IMR-90 (cell line): ENCODE results near the gene ZNF385B. TPM values are rescaled to one million over a fixed set of nuclear protein-coding genes. Genes with fewer than 3 reads are reported as not detected.

Source experiments
- ATAC-seq: fragments of 200-7000 bp; cut with Tn5 transposase; 2 replicates; pipeline ENCODE4 v1.9.1; 2020; ENCODE audit warnings: low read depth, mild to moderate bottlenecking, moderate library complexity
- BruUV-seq: library from RNA; stranded (reverse); fragments of 400-500 nt; replicated peaks from 2 replicates; lab custom pipeline; 2021; lab: Mats Ljungman, UMichigan
- CTCF ChIA-PET: fragments of 300-600 bp; formaldehyde crosslinking; extraction: SDS; loops from one replicate; lab custom pipeline; 2021; ENCODE audit warnings: antibody characterized with exemption; lab: Yijun Ruan, JAX
- POLR2A ChIA-PET: fragments of 300-600 bp; sonication (Branson Sonifier 250); formaldehyde crosslinking; loops from one replicate; lab custom pipeline; 2022; ENCODE audit warnings: antibody characterized with exemption; ENCODE audit not compliant: unreplicated experiment; lab: Charles Lee
- DNase-seq: peaks from one replicate; pipeline ENCODE4 v3.0.0; 2013
- H2AFZ ChIP-seq: replicated peaks from 2 replicates; pipeline ENCODE3; 2013; ENCODE audit warnings: low read length, mild to moderate bottlenecking; ENCODE audit not compliant: poor library complexity
- H2AK5ac ChIP-seq: 2 replicates; pipeline ENCODE4 v1.6.1; 2013; ENCODE audit warnings: low read depth, low read length, inconsistent platforms
- H2AK9ac ChIP-seq: replicated peaks from 2 replicates; pipeline ENCODE3; 2013; ENCODE audit warnings: mild to moderate bottlenecking, low read depth, low read length, moderate library complexity; ENCODE audit not compliant: poor library complexity
- H2BK120ac ChIP-seq: 2 replicates; pipeline ENCODE4 v1.6.1; 2013; ENCODE audit warnings: low read depth, low read length, inconsistent platforms
- H2BK15ac ChIP-seq: 3 replicates; pipeline ENCODE4 v1.6.1; 2013; ENCODE audit warnings: low read depth, low read length, inconsistent platforms
- H2BK20ac ChIP-seq: 2 replicates; pipeline ENCODE4 v1.6.1; 2013; ENCODE audit warnings: low read depth, mild to moderate bottlenecking, inconsistent platforms, low read length, moderate library complexity
- H2BK5ac ChIP-seq: 2 replicates; pipeline ENCODE4 v1.6.1; 2013; ENCODE audit warnings: mild to moderate bottlenecking, low read depth, low read length, inconsistent platforms; ENCODE audit not compliant: poor library complexity, severe bottlenecking
- H3K14ac ChIP-seq: replicated peaks from 2 replicates; pipeline ENCODE4 v1.6.1; 2013; ENCODE audit warnings: low read depth, low read length, inconsistent platforms
- H3K18ac ChIP-seq: 2 replicates; pipeline ENCODE4 v1.6.1; 2013; ENCODE audit warnings: low read depth, low read length, control low read depth
- H3K23ac ChIP-seq: 2 replicates; pipeline ENCODE4 v1.6.1; 2013; ENCODE audit warnings: low read depth, low read length, inconsistent platforms
- H3K27ac ChIP-seq: 2 replicates; pipeline ENCODE4 v1.5.1; 2013; ENCODE audit warnings: mild to moderate bottlenecking, control low read depth, low read length; ENCODE audit not compliant: insufficient read depth
- H3K27me3 ChIP-seq: 2 replicates; pipeline ENCODE4 v1.6.1; 2013; ENCODE audit warnings: low read length; ENCODE audit not compliant: control insufficient read depth, insufficient read depth
- H3K36me3 ChIP-seq: 2 replicates; pipeline ENCODE4 v1.6.1; 2013; ENCODE audit warnings: low read length, mixed read lengths; ENCODE audit not compliant: control insufficient read depth, insufficient read depth
- H3K4ac ChIP-seq: 2 replicates; pipeline ENCODE4 v1.6.1; 2013; ENCODE audit warnings: low read depth, low read length, inconsistent platforms
- H3K4me1 ChIP-seq: 2 replicates; pipeline ENCODE4 v1.6.1; 2013; ENCODE audit warnings: low read length, mixed read lengths; ENCODE audit not compliant: control insufficient read depth, insufficient read depth
- H3K4me2 ChIP-seq: 2 replicates; pipeline ENCODE4 v1.6.1; 2013; ENCODE audit warnings: low read depth, mild to moderate bottlenecking, control low read depth, low read length, moderate library complexity
- H3K4me3 ChIP-seq: 2 replicates; pipeline ENCODE4 v1.5.1; 2013; ENCODE audit warnings: low read depth, mild to moderate bottlenecking, control low read depth, low read length, moderate library complexity; ENCODE audit not compliant: insufficient read depth
- H3K56ac ChIP-seq: 2 replicates; pipeline ENCODE4 v1.6.1; 2013; ENCODE audit warnings: low read length, inconsistent platforms; ENCODE audit not compliant: insufficient read depth; ENCODE audit errors: extremely low read depth
- H3K79me1 ChIP-seq, 2 experiments: 2 replicates each; pipeline ENCODE4 v1.6.1; 2013; ENCODE audit warnings: low read length in 2 of 2, inconsistent platforms in 1 of 2, low read depth in 1 of 2
- H3K9ac ChIP-seq: 2 replicates; pipeline ENCODE4 v1.6.1; 2013; ENCODE audit warnings: low read depth, low read length, control low read depth
- H3K9me1 ChIP-seq: 2 replicates; pipeline ENCODE4 v1.6.1; 2013; ENCODE audit warnings: low read length, inconsistent platforms; ENCODE audit not compliant: insufficient read depth
- H3K9me3 ChIP-seq: 2 replicates; pipeline ENCODE4 v1.6.1; 2013; ENCODE audit warnings: low read length; ENCODE audit not compliant: control insufficient read depth, insufficient read depth
- H4K20me1 ChIP-seq: 2 replicates; pipeline ENCODE4 v1.6.1; 2013; ENCODE audit warnings: low read length, inconsistent platforms; ENCODE audit not compliant: insufficient read depth
- H4K5ac ChIP-seq: 2 replicates; pipeline ENCODE4 v1.6.1; 2013; ENCODE audit warnings: mild to moderate bottlenecking, low read depth, low read length, control low read depth
- H4K8ac ChIP-seq, 2 experiments: 2 replicates each; pipeline ENCODE4 v1.6.1; 2013; ENCODE audit warnings: low read depth in 2 of 2, low read length in 2 of 2, control low read depth in 1 of 2, inconsistent platforms in 1 of 2
- H4K91ac ChIP-seq: 2 replicates; pipeline ENCODE4 v1.6.1; 2013; ENCODE audit warnings: low read depth, low read length, inconsistent platforms; ENCODE audit not compliant: insufficient read depth
- BHLHE40 ChIP-seq: fragments of 150-350 bp; IDR thresholded peaks from 2 replicates; pipeline ENCODE4 v1.6.1; 2016; ENCODE audit warnings: mild to moderate bottlenecking, low read depth, low read length
- CEBPB ChIP-seq: IDR thresholded peaks from 2 replicates; pipeline ENCODE4 v1.6.1; 2012; ENCODE audit warnings: low read depth, low read length, improper control_type of control experiment
- CHD1 ChIP-seq: IDR thresholded peaks from 2 replicates; pipeline ENCODE4 v1.6.1; 2012; ENCODE audit warnings: low read depth, low read length, improper control_type of control experiment
- CTCF ChIP-seq: conservative IDR thresholded peaks from 2 replicates; pipeline ENCODE4 v1.5.1; 2012; ENCODE audit warnings: mild to moderate bottlenecking, low read depth, low read length, improper control_type of control experiment
- ELK1 ChIP-seq: fragments of 150-350 bp; IDR thresholded peaks from 2 replicates; pipeline ENCODE4 v1.6.1; 2016; ENCODE audit warnings: low read depth, mild to moderate bottlenecking, low read length, moderate library complexity, borderline replicate concordance
- FOS ChIP-seq: fragments of 150-350 bp; IDR thresholded peaks from 2 replicates; pipeline ENCODE4 v1.6.1; 2016; ENCODE audit warnings: low read depth, low read length
- MAFK ChIP-seq: IDR thresholded peaks from 2 replicates; pipeline ENCODE4 v1.6.1; 2012; ENCODE audit warnings: low read depth, low read length, improper control_type of control experiment
- MAZ ChIP-seq: IDR thresholded peaks from 2 replicates; pipeline ENCODE4 v1.6.1; 2012; ENCODE audit warnings: low read depth, mild to moderate bottlenecking, low read length, improper control_type of control experiment, moderate library complexity, borderline replicate concordance
- MXI1 ChIP-seq: IDR thresholded peaks from 2 replicates; pipeline ENCODE4 v1.6.1; 2012; ENCODE audit warnings: low read depth, mild to moderate bottlenecking, low read length, moderate library complexity, borderline replicate concordance
- NFE2L2 ChIP-seq: fragments of 150-350 bp; IDR thresholded peaks from 2 replicates; pipeline ENCODE4 v1.6.1; 2016; ENCODE audit warnings: low read depth, mild to moderate bottlenecking, low read length
- POLR2A ChIP-seq: IDR thresholded peaks from 2 replicates; pipeline ENCODE4 v1.6.1; 2012; ENCODE audit warnings: mild to moderate bottlenecking, low read depth, low read length
- RAD21 ChIP-seq: IDR thresholded peaks from 2 replicates; pipeline ENCODE4 v1.6.1; 2012; ENCODE audit warnings: low read length, improper control_type of control experiment
- RCOR1 ChIP-seq: IDR thresholded peaks from 2 replicates; pipeline ENCODE4 v1.6.1; 2012; ENCODE audit warnings: mild to moderate bottlenecking, low read length, improper control_type of control experiment; ENCODE audit not compliant: insufficient replicate concordance
- RFX5 ChIP-seq: IDR thresholded peaks from 2 replicates; pipeline ENCODE4 v1.8.0; 2012; ENCODE audit warnings: low read depth, mild to moderate bottlenecking, low read length, moderate library complexity
- USF2 ChIP-seq: fragments of 150-350 bp; IDR thresholded peaks from 2 replicates; pipeline ENCODE4 v1.6.1; 2017; ENCODE audit warnings: mild to moderate bottlenecking, antibody characterized with exemption, low read length, low read depth
- WGBS, 2 experiments: methylation state at CpG; one replicate each; pipeline versions ENCODE4 v1.1.5 to v1.1.7; 2013; ENCODE audit warnings: missing lambda C conversion rate in 2 of 2; ENCODE audit not compliant: insufficient read length in 1 of 2; ENCODE audit errors: extremely low coverage in 2 of 2; 5-methylcytosine and 5-hydroxymethylcytosine counted together
- dilution Hi-C: fragments of 300-500 bp; cut with HindIII; formaldehyde crosslinking; loops from one replicate; pipeline ENCODE4 v1.14.3; 2018; ENCODE audit warnings: low sequenced_read_pairs; ENCODE audit not compliant: unreplicated experiment
- in situ Hi-C: fragments of 300-500 bp; cut with MboI; formaldehyde crosslinking; loops from 3 replicates; pipeline ENCODE4 v1.14.3; 2019; ENCODE audit warnings: low sequenced_read_pairs, inconsistent platforms, mixed read lengths
- intact Hi-C: fragments of 100-400 bp; cut with micrococcal nuclease; formaldehyde crosslinking; loops from 2 replicates; pipeline ENCODE4 v1.10.0; 2022
- polyA plus RNA-seq, 3 experiments: library from polyadenylated mRNA; depleted of rRNA; stranded (reverse); fragments of >200 nt; gene quantifications; 2 replicates each; pipeline ENCODE4 v1.2.3, GENCODE V29; 2012; ENCODE audit warnings: low replicate concordance in 1 of 3
- total RNA-seq: library from RNA; depleted of rRNA; stranded (reverse); fragments of >200 nt; gene quantifications from 2 replicates; pipeline ENCODE4 v1.2.3, GENCODE V29; 2012

The ZNF385B gene
- total and polyA plus RNA-seq, 2 of the 4 experiments (the other 2 are of a cell fraction), result not detected

- TF ChIP-seq NFE2L2 (no peak), CEBPB (no peak), MAFK (no peak)
Observed at GRCh38 chr2:179793902-179794301, 67.5 kb downstream of the ZNF385B start (continued).

GRCh38 chr2:179793238-179793637 is 68.2 kb downstream of the ZNF385B start:
- no peak overlapping the region for H2BK120ac ChIP-seq
- no peaks in the 10 kb centered on the region for H4K20me1 ChIP-seq
- H2AK9ac ChIP-seq, result no peak overlapping the region
- H3K27ac ChIP-seq, result no peak overlapping the region
- no peaks in the 10 kb centered on the region for H3K9me3 ChIP-seq
- CTCF ChIA-PET, result no interaction called here
- H2BK20ac ChIP-seq, result no peak overlapping the region
- H2AFZ ChIP-seq, result no peak overlapping the region
- no peak overlapping the region for H2BK5ac ChIP-seq
- H3K56ac ChIP-seq, result no peak overlapping the region
- H3K4me2 ChIP-seq, result no peak overlapping the region
- no peak overlapping the region for H4K5ac ChIP-seq
- POLR2A ChIA-PET, result no interaction called here
- H3K14ac ChIP-seq, result no peak overlapping the region
- no peak overlapping the region for H3K4me3 ChIP-seq
- WGBS, 2 experiments, result no CpG with 5 or more reads among the region's 2 CpGs
- H2AK5ac ChIP-seq, result no peak overlapping the region
- no peaks in the 10 kb centered on the region for H3K79me1 ChIP-seq
- no peaks in the 10 kb centered on the region for H3K36me3 ChIP-seq
- H2BK15ac ChIP-seq, result no peak overlapping the region
- BruUV-seq, result no TSS peak
- no peaks in the 10 kb centered on the region for H3K9me1 ChIP-seq
- H3K9ac ChIP-seq, result no peak overlapping the region
- dilution Hi-C loops (no loop called here), in situ Hi-C loops (no loop called here), intact Hi-C loops (no loop called here)
- no peak overlapping the region for H3K18ac ChIP-seq
- DNase-seq (no peak), ATAC-seq (no peak)
- no peak overlapping the region for H3K23ac ChIP-seq
- H4K91ac ChIP-seq, result no peak overlapping the region
- no peaks in the 10 kb centered on the region for H3K4me1 ChIP-seq
- no peak overlapping the region for H3K4ac ChIP-seq
- H4K8ac ChIP-seq, result no peak overlapping the region
- H3K27me3 ChIP-seq, result no peaks in the 10 kb centered on the region; the same call in 1 of the 2 replicates
- TF ChIP-seq FOS (no peak), MAFK (no peak), ELK1 (no peak), MAZ (no peak), NFE2L2 (no peak), RFX5 (no peak), BHLHE40 (no peak), MXI1 (no peak), CEBPB (no peak), POLR2A (no peak), CHD1 (no peak), RAD21 (no peak), USF2 (no peak), CTCF (no peak), RCOR1 (no peak)
